GM18519 (cell line): ENCODE measurements around the gene BFAR.
A peak's percentile ranks its signal among the peaks of the same experiment; 100 is the strongest.
"Not testable (repeated sequence)": the region's sequence is repeated elsewhere in the genome, so short reads cannot be mapped to it uniquely, and the experiment has no call there.

ENCODE experiments used
- ATAC-seq: cut with Tn5 transposase; IDR thresholded peaks from one replicate; pipeline ENCODE4 v1.9.1; 2021; ENCODE audit warnings: mild to moderate bottlenecking, moderate library complexity; ENCODE audit not compliant: unreplicated experiment, low FRiP score

Gene BFAR, protein sequence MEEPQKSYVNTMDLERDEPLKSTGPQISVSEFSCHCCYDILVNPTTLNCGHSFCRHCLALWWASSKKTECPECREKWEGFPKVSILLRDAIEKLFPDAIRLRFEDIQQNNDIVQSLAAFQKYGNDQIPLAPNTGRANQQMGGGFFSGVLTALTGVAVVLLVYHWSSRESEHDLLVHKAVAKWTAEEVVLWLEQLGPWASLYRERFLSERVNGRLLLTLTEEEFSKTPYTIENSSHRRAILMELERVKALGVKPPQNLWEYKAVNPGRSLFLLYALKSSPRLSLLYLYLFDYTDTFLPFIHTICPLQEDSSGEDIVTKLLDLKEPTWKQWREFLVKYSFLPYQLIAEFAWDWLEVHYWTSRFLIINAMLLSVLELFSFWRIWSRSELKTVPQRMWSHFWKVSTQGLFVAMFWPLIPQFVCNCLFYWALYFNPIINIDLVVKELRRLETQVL

GRCh38 chr16:14632693-14633569 is at the start of gene BFAR:
Gene BFAR, plus strand, starts transcription at chr16:14632951. Its CDS starts 11,396 bp downstream, at chr16:14644347.
- ATAC-seq, result peak; percentile 52

DNA sequence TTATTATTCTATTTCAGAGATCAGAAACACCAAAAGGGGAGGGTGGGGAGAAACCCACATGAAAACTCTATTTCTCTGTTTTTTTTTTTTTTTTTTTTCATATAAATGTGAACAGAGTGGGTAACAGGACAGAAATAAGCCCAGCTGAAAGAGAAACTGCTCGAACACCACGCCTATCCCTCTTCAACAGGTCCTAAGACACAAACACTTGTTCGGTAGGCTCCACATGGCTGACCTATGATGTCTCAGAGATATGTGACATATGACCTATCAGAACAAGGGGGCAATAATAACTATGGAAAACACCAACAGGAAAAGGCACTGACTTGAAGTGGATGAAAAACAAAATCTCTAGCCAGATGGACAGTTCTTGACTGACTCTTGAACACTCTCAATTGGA is 47.5 kb upstream of the BFAR start:
- no peak for ATAC-seq

DNA sequence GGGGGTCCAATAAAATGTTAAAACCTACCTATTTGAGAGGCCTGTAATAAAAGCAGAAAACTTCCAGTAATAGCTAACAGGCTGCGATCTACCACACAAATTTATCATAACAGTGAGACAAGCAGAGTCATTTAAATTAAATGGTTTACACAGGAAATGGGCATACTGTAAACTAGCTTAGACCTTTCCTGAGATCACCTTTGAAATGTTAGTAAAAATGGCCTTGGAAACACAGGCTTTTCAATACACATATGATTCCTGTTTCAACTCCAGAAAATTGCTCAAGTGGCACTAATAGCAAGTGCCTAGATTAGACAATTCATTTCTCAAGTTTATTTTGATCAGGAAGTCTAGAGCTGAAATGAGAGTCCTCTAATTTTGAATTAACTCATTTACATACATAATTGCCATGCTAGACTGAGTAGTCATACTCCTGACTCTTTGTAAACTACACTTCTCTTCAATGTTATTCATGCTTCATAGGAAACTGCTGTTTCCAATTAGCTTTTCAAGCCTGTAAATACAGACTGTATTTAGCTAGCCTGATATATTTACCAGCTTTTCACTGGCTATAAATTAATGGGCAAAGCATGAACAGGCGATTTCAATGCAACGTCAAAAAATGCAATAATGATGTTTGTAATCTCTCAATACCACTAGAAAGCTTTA is 46.0 kb upstream of the BFAR start:
- ATAC-seq, result no peak

DNA sequence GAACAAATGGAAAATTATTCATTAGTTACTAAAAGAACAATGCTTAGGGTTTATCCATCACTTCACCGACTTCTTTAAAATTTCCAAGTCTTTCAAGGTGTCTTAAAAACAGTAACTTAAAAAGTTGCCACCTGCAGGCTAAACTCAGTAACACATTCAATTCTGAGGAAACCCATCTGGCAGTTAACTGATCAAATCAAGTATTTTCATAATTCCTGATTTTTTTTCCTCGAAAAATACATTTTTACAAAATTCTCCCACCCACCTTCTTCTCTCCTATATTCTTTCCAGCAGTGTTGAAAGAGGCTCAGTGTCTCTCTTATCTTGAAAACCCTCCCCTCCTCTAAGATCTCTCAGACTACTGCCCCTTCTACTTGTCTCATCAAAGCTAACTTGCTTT is 32.6 kb upstream of the BFAR start:
- no peak for ATAC-seq

GRCh38 chr16:14602443-14602963 is 30.2 kb upstream of the BFAR start:
- no peak for ATAC-seq

DNA sequence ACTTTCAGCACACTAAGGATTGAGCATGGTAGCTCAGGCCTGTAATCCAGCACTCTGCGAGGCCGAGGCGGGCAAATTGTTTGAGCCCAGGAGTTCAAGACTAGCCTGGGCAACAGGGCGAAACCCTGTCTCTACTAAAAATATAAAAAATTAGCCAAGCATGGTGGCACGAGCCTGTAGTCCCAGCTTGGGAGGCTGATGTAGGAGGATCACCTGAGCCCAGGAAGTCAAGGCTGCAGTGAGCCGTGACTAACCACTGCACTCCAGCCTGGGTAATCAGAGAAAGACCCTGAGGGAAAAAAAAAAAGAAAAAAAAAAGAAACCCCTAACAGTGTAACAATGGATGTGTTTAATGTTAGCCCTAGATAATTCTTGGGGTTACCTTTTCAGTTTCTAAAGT is 26.6 kb upstream of the BFAR start:
- no peak for ATAC-seq

GRCh38 chr16:14608111-14608566 is 24.6 kb upstream of the BFAR start:
- ATAC-seq, result no peak

GRCh38 chr16:14608604-14609003 is 24.1 kb upstream of the BFAR start:
- ATAC-seq, result no peak

DNA sequence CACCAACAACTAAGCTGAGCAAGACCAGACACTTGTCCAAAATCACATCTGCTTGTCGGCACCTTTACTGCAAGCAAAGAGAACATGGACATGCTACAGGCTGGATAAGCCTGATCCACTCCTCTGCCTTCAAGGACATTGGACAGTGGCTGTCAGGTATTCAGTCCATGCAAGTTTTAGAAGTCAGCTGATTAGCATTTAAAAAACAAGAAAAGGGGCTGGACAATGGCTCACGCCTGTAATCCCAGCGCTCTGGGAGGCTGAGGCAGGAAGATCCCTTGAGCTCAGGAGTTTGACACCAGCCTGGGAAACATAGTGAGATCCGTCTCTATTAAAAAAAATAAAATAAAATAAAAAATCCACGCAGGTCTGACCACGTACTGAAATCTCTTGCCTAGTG is 23.0 kb upstream of the BFAR start:
- no peak for ATAC-seq

GRCh38 chr16:14611660-14612059 is 21.1 kb upstream of the BFAR start:
- no peak for ATAC-seq

- ATAC-seq, result no peak
These were observed 18.8 kb upstream of the BFAR start for GRCh38 chr16:14613991-14614390.

DNA sequence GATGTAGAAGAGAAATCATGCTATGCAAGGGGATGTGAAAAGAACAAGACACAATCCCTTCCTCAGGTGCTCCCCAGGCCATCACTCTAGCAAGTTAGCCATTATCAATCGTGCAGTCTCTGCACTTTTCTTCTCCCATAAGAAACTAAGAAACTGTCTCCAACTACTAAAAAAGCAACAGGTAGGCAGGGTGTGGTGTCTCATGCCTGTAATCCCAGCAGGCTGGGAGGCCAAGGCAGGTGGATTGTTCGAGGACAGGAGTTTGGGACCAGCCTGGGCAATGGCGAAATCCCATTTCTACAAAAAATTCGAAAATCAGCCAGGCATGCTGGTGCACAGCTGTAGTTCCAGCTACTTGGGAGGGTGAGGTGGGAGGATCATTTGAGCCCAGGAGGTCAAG is 16.5 kb upstream of the BFAR start:
- ATAC-seq, result no peak

GRCh38 chr16:14618566-14618965 is 14.2 kb upstream of the BFAR start:
- ATAC-seq, result no peak

GRCh38 chr16:14627078-14627477 is 5.7 kb upstream of the BFAR start:
- ATAC-seq, result no peak

- ATAC-seq, result no peak
These were observed 3.7 kb upstream of the BFAR start for GRCh38 chr16:14628806-14629611.

- ATAC-seq, result no peak
These were observed 3.2 kb upstream of the BFAR start for GRCh38 chr16:14629612-14629918.

GRCh38 chr16:14629919-14630619 is 2.7 kb upstream of the BFAR start, which contains the start of gene PARN:
Gene PARN, minus strand, starts transcription at chr16:14630260. Its CDS starts 135 bp downstream, at chr16:14630125.
- ATAC-seq, result peak; percentile 45

GRCh38 chr16:14630620-14631330 is 2.0 kb upstream of the BFAR start:
- ATAC-seq, result not testable (repeated sequence)

DNA sequence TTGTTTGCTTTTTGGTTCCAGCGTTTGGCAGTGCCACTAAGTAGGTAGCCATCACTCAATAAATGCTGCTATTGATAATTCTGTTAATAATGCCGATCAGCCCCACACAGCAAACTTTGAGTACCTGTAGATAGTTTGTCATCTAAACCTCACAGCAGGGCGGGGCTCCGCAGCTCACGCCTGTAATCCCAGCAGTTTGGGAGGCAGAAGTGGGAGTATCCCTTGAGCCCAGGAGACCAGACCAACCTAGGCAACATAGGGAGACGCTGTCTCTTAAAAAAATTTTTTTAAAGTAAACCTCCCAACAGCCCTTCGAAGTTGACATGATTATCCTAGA is 1.6 kb downstream of the BFAR start:
- no peak for ATAC-seq
